HEK293T (cell line): ENCODE measurements around the gene PYY.

ENCODE experiments used
- ARNT ChIP-seq: fragments of 450-650 bp; IDR thresholded peaks from 2 replicates; pipeline ENCODE4 v1.6.1; 2017; ENCODE audit warnings: mild to moderate bottlenecking
- BHLHE40 ChIP-seq: fragments of 450-650 bp; IDR thresholded peaks from 2 replicates; pipeline ENCODE4 v1.6.1; 2016; ENCODE audit warnings: mild to moderate bottlenecking, moderate library complexity, borderline replicate concordance
- FOXA1 ChIP-seq: fragments of 450-650 bp; IDR thresholded peaks from 2 replicates; pipeline ENCODE4 v1.6.1; 2016; ENCODE audit warnings: mild to moderate bottlenecking
- FOXK2 ChIP-seq: fragments of 450-650 bp; IDR thresholded peaks from 2 replicates; pipeline ENCODE4 v1.6.1; 2016; ENCODE audit warnings: mild to moderate bottlenecking
- L3MBTL2 ChIP-seq: fragments of 450-650 bp; conservative IDR thresholded peaks from 2 replicates; pipeline ENCODE4 v1.6.1; 2016; ENCODE audit warnings: mild to moderate bottlenecking
- NFRKB ChIP-seq: fragments of 450-650 bp; IDR thresholded peaks from 2 replicates; pipeline ENCODE4 v1.6.1; 2016; ENCODE audit warnings: mild to moderate bottlenecking, moderate library complexity
- SUZ12 ChIP-seq: fragments of 450-650 bp; IDR thresholded peaks from 2 replicates; pipeline ENCODE4 v1.6.1; 2016; ENCODE audit warnings: mild to moderate bottlenecking

- no peak for TF ChIP-seq SUZ12
- TF ChIP-seq ARNT: no peak
- TF ChIP-seq NFRKB: no peak
- no peak for TF ChIP-seq FOXA1
- no peak for TF ChIP-seq L3MBTL2
- TF ChIP-seq BHLHE40: no peak
- no peak for TF ChIP-seq FOXK2
Measured at GRCh38 chr17:43956222-43956621, 2.5 kb upstream of the PYY start.
